Right renal pelvis (tissue), 4 donors: ENCODE results near the gene NAIP. TPM values are rescaled to one million over a fixed set of nuclear protein-coding genes. Genes with fewer than 3 reads are reported as not detected.

Experiments
- polyA plus RNA-seq, 4 donors: library from polyadenylated mRNA; unstranded; fragments of 120-200 nt; gene quantifications; one replicate each; pipeline ENCODE4 v1.2.1, GENCODE V29; 2013; ENCODE audit not compliant: insufficient read length in 4 of 4

Gene NAIP
- polyA plus RNA-seq, 4 donors = 13.9 to 21.5 (median 18.4) TPM

Other genes starting within 250 kb of the NAIP start
- 10 to 100 TPM; 12.1 to 16.8 (median 13.8) TPM for gene SERF1A, start 124.7 kb downstream of the NAIP start, polyA plus RNA-seq
- 10 to 100 TPM; 46.5 to 68.7 (median 59.0) TPM for gene SMN1, start 100.3 kb downstream of the NAIP start, polyA plus RNA-seq
- 10 to 100 TPM; 17.7 to 25.5 (median 21.3) TPM for gene GTF2H2, start 42.3 kb upstream of the NAIP start, polyA plus RNA-seq